AG08395 (cell line): Measurements from ENCODE around the gene PDE4D.

Source experiments
- DNase-seq: peaks from one replicate; pipeline ENCODE4 v3.0.0; 2012; ENCODE audit warnings: mixed read lengths, low spot score

PDE4D gene

DNA sequence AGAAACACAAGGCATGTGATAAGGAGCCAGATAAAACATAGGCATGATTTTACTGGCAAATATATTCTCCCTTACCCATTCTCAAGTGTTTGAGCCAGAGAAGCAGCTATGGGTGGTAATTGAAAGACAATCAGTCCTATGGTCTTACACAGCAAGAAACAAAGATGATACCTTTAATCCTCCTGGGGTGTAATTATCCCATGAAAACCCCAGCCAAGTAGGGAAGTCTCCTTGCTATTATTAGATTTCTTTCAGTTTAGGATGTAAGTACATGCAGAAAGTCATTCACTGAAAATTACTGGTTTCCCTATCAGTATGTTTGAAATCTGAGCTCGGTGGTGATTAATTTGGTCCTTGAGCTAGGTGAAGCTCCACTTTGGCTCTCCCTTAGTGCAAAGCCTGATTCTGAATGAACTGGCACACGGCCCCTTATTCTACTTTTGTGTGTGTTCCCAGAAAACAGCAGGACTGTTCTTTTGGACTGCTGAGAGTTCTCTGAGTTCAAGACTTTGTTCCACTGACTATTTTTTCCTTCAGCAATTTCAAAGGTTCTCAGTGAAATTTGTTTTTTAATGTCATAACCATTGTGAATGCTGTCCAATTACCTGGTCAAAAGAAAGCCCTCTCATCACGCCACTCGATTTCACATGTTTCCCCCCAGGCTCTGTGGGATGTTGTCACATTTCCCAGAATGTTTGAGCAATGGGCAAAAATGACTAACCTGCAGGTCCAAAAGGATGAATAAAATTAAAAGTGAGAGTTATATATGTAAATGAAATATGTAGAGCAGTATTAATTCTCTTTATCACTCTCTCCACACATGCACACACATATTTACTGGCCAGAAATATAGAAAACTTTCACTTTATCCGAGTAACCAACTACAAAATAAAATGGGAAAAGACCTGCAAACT, 967.6 kb downstream of the PDE4D start:
- DNase-seq: no peak

- no peak for DNase-seq
Measured at GRCh38 chr5:58924306-58924705, 969.2 kb downstream of the PDE4D start.

GRCh38 chr5:58923355-58923754, 970.2 kb downstream of the PDE4D start:
- no peak for DNase-seq

DNA sequence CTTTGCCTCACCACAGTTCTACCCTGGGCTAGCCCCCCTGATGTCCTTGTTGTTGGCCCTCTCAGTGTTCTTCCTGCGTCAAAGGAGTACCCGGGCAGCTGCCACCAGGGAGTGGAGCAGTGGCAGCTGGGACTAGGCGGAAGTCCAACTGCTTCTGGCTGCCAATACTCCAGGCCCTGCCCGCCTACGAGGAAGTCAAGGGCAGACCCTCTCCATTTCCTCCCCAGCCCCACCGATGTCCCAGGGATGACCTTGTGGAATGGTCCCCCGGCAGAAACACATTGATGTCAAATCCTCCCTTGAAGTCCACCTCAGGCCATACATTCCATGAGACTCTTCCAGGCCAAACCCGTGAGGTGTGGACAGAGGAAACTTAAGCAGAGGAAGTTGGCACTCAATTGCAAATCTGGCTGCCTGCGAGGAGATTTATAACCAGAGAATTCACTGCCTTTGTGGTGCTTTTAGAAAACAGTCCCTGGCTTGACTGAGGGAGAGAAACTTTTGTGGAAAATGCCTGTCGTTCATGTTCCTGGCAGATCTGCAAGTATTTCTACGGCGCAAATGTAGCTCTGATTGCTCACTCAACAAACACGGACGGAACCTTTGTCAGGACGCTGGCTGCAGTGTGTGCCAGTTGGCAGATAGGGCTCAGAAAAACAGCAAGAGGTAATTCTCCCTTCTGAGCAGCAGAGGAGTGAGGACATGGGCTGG, 970.9 kb downstream of the PDE4D start:
- DNase-seq: peak; percentile 4

- no peak for DNase-seq
Measured at GRCh38 chr5:58921159-58921558, 972.4 kb downstream of the PDE4D start.

DNA sequence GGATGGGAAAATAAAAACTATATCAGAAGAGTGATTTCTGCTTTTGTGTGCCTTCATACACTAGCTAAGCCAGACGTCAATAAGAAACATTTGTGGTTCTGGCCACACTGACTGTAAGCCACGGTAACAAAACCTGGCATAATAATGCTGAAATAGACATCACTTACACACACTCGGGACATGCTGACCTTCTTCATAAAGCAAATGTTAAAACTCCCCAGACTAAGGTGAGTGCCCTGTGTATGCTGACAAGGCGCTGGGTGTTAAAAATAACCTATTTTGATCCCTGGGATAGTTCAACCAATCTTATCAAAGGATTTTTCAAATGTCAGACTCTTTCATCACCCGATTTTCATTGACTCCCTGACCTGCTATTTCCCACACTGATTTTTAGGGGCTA, 973.7 kb downstream of the PDE4D start:
- DNase-seq: no peak
